Endothelial cell of umbilical vein (primary cell): Measurements from ENCODE around the gene ERN2. TPM values are rescaled to one million over a fixed set of nuclear protein-coding genes. Genes with fewer than 3 reads are reported as not detected.

ENCODE experiments used
- BruUV-seq: library from RNA; stranded (reverse); fragments of 400-500 nt; replicated peaks from 2 replicates; lab custom pipeline; 2021; lab: Mats Ljungman, UMichigan
- CTCF ChIA-PET: fragments of 300-600, 350-600 bp; sonication (Branson Sonifier 250); formaldehyde crosslinking; loops from one replicate; lab custom pipeline; 2021; ENCODE audit warnings: antibody characterized with exemption, inconsistent platforms; lab: Charles Lee
- POLR2A ChIA-PET: fragments of 300-600, 350-600 bp; sonication (Branson Sonifier 250); formaldehyde crosslinking; loops from one replicate; lab custom pipeline; 2021; ENCODE audit warnings: antibody characterized with exemption, inconsistent platforms; lab: Charles Lee
- DNase-seq: peaks from one replicate; pipeline ENCODE4 v3.0.0-alpha.2; 2011; ENCODE audit warnings: low read depth, low spot score
- FAIRE-seq: peaks from 2 replicates; lab custom pipeline; 2011; peaks lifted over from hg19 to GRCh38; lab: Jason Lieb, UNC
- H2AFZ ChIP-seq: 2 replicates; pipeline ENCODE4 v1.6.0; 2012; ENCODE audit warnings: low read depth, low read length, control low read depth, inconsistent platforms
- H3K27ac ChIP-seq: 2 replicates; pipeline ENCODE4 v1.5.1; 2011; ENCODE audit warnings: low read depth, mild to moderate bottlenecking, control low read depth, low read length, moderate library complexity; ENCODE audit not compliant: insufficient read depth
- H3K27me3 ChIP-seq, 2 experiments: 2 replicates each; pipeline versions ENCODE4 v1.6.0 to v1.6.1; 2011; ENCODE audit warnings: low read length in 2 of 2, mixed read lengths in 1 of 2; ENCODE audit not compliant: control insufficient read depth in 2 of 2, insufficient read depth in 2 of 2
- H3K36me3 ChIP-seq, 2 experiments: 2 replicates in 1 of 2; 3 replicates in 1 of 2; pipeline ENCODE4 v1.5.1; 2011; ENCODE audit warnings: low read length in 2 of 2, mild to moderate bottlenecking in 1 of 2, moderate library complexity in 1 of 2; ENCODE audit not compliant: control insufficient read depth in 2 of 2, insufficient read depth in 2 of 2; ENCODE audit errors: extremely low read depth in 1 of 2
- H3K4me1 ChIP-seq: 3 replicates; pipeline ENCODE4 v1.5.1; 2011; ENCODE audit warnings: mild to moderate bottlenecking, low read length; ENCODE audit not compliant: control insufficient read depth, insufficient read depth; ENCODE audit errors: extremely low read depth
- H3K4me2 ChIP-seq: 2 replicates; pipeline ENCODE4 v1.6.1; 2011; ENCODE audit warnings: low read length, control low read depth, mixed read lengths; ENCODE audit not compliant: insufficient read depth
- H3K4me3 ChIP-seq, 3 experiments: fragments of 200-600 bp in 1 of 3; sonication (generic), shearing (Covaris generic) in 1 of 3; replicated peaks in 1 of 3; 2 replicates each; pipeline ENCODE4 v1.5.1; 2011 to 2016; ENCODE audit warnings: control low read depth in 3 of 3, low read length in 3 of 3, mild to moderate bottlenecking in 2 of 3, inconsistent platforms in 1 of 3, low read depth in 1 of 3, moderate library complexity in 1 of 3; ENCODE audit not compliant: insufficient read depth in 1 of 3
- H3K79me2 ChIP-seq: 2 replicates; pipeline ENCODE4 v1.6.0; 2012; ENCODE audit warnings: low read length, inconsistent platforms; ENCODE audit not compliant: control insufficient read depth, insufficient read depth
- H3K9ac ChIP-seq: replicated peaks from 2 replicates; pipeline ENCODE3; 2011; ENCODE audit warnings: low read length, control low read depth; ENCODE audit not compliant: insufficient read depth; ENCODE audit errors: extremely low read depth
- H3K9me1 ChIP-seq: replicated peaks from 3 replicates; pipeline ENCODE4 v1.6.0; 2011; ENCODE audit warnings: mild to moderate bottlenecking, low read length; ENCODE audit not compliant: control insufficient read depth, insufficient read depth; ENCODE audit errors: extremely low read depth
- H3K9me3 ChIP-seq: replicated peaks from 2 replicates; pipeline ENCODE4 v1.5.1; 2012; ENCODE audit warnings: low read length, inconsistent platforms; ENCODE audit not compliant: control insufficient read depth, insufficient read depth
- H4K20me1 ChIP-seq: replicated peaks from 2 replicates; pipeline ENCODE3; 2011; ENCODE audit warnings: mild to moderate bottlenecking, low read length; ENCODE audit not compliant: control insufficient read depth, insufficient read depth; ENCODE audit errors: extremely low read depth
- EZH2 ChIP-seq: IDR thresholded peaks from 2 replicates; pipeline ENCODE4 v1.6.1; 2012; ENCODE audit warnings: borderline replicate concordance, low read depth, mild to moderate bottlenecking, moderate library complexity, low read length, inconsistent platforms; ENCODE audit not compliant: severe bottlenecking
- FOS ChIP-seq: IDR thresholded peaks from 2 replicates; pipeline ENCODE4 v1.6.1; 2011; ENCODE audit warnings: mild to moderate bottlenecking, low read length, moderate library complexity, borderline replicate concordance; ENCODE audit not compliant: insufficient read depth
- GATA2 ChIP-seq: IDR thresholded peaks from 2 replicates; pipeline ENCODE4 v1.7.0; 2011; ENCODE audit warnings: low read depth, mild to moderate bottlenecking, moderate library complexity, mixed read lengths, low read length; ENCODE audit not compliant: insufficient read length, insufficient read depth
- JUN ChIP-seq: IDR thresholded peaks from 2 replicates; pipeline ENCODE4 v1.6.1; 2011; ENCODE audit warnings: borderline replicate concordance, low read depth; ENCODE audit not compliant: insufficient read length, insufficient read depth
- MYC ChIP-seq: IDR thresholded peaks from one replicate; pipeline ENCODE4 v1.6.1; 2011; ENCODE audit warnings: mild to moderate bottlenecking, low read depth, low read length
- POLR2A ChIP-seq: IDR thresholded peaks from 2 replicates; pipeline ENCODE4 v1.6.1; 2012; ENCODE audit warnings: low read depth, mild to moderate bottlenecking, control low read depth, low read length
- POLR2AphosphoS5 ChIP-seq: IDR thresholded peaks from 2 replicates; pipeline ENCODE4 v1.6.1; 2012; ENCODE audit warnings: low read depth, mild to moderate bottlenecking, control low read depth, low read length, moderate library complexity; ENCODE audit not compliant: insufficient read depth
- dilution Hi-C: fragments of 300-500 bp; cut with MboI; formaldehyde crosslinking; loops from one replicate; pipeline ENCODE4 v1.15.0; 2019; ENCODE audit warnings: low sequenced_read_pairs; ENCODE audit not compliant: extremely low pct_ligation_motif_present
- intact Hi-C: fragments of 100-400 bp; cut with micrococcal nuclease; formaldehyde crosslinking; loops from one replicate; pipeline ENCODE4 v1.10.0; 2022
- polyA plus RNA-seq, 4 experiments: library from polyadenylated mRNA; depleted of rRNA in 3 of 4; stranded (reverse) in 3 of 4; unstranded in 1 of 4; fragments of >200 nt; gene quantifications; 2 replicates each; pipeline versions ENCODE4 v1.2.1 to v1.2.3, GENCODE V29; 2011 to 2012; ENCODE audit warnings: missing spikeins in 1 of 4
- total RNA-seq: library from RNA; stranded (reverse); gene quantifications from 2 replicates; pipeline ENCODE4 v1.2.3, GENCODE V29; 2021
- TF ChIP-seq, protein P1 (sequence below): IDR thresholded peaks from 2 replicates; pipeline ENCODE4 v1.6.1; 2011; ENCODE audit not compliant: insufficient read depth, insufficient read length
- TF ChIP-seq, protein P2 (sequence below), 2 donors: IDR thresholded peaks; 1 replicate in 1 of 2; 2 replicates in 1 of 2; pipeline ENCODE4 v1.5.1; 2011; ENCODE audit warnings: low read length in 2 of 2, mild to moderate bottlenecking in 2 of 2, moderate library complexity in 2 of 2, control low read depth in 1 of 2, inconsistent platforms in 1 of 2, low read depth in 1 of 2; ENCODE audit not compliant: insufficient read depth in 1 of 2; ENCODE audit errors: extremely low read depth in 1 of 2

ERN2 gene
- total and polyA plus RNA-seq, 2 donors (not counting 3 experiments of a cell fraction or from before 2014, with no cell fraction given) = 0.15 TPM; not detected in 1

DNA sequence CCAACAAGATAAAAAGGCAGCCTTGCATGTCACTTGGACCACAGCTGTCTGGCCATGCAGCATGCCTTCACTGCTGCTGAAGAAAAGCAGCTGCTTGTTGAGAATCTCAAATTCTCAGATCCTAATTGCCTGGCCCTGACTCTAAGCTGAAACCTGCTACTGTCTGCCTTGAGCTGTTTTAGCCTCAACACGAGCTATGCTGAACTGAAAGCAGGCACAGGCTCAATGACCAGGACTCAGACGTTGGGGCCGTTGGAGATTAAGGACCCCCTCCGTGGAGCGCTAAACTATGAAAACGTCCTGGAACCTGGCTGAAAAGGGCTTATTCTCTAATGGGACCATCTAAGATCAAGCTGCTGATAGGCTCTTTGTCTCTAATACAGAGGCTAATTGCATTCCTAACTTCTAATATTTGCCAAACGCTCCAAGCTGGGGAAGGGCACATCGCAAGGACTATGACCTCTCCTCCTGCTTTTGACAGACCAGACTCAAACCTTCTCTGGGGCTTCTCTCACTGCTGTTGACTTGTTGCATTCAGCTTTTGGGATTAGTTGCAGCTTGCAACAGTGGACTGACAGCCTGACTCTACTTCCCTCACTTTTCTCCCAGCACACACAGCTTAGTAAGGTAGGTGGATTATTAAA, 38.9 kb downstream of the ERN2 start:
- Histone ChIP-seq H3K36me3 (peaks cover 16 to 30% of the 10 kb centered on the region in 2 experiments), H3K9me3 (no peaks in the 10 kb centered on the region), H2AFZ (no peak overlapping the region), H3K79me2 (peaks cover 9% of the 10 kb centered on the region), H4K20me1 (no peaks in the 10 kb centered on the region), H3K9ac (no peak overlapping the region), H3K4me2 (no peak overlapping the region), H3K4me3 (no peak overlapping the region), H3K27me3 (no peaks in the 10 kb centered on the region), H3K4me1 (peaks cover 17% of the 10 kb centered on the region), H3K9me1 (no peaks in the 10 kb centered on the region), H3K27ac (no peak overlapping the region)
- intact Hi-C loops = no loop called here
- FAIRE-seq (no peak), DNase-seq (no peak)
- POLR2A ChIA-PET = no interaction called here
- no peak for TF ChIP-seq GATA2
- TF ChIP-seq FOS = no peak
- no peak for TF ChIP-seq MYC
- no peak for TF ChIP-seq EZH2
- TF ChIP-seq POLR2A = no peak
- no peak for TF ChIP-seq JUN
- TF ChIP-seq, protein P1, sequence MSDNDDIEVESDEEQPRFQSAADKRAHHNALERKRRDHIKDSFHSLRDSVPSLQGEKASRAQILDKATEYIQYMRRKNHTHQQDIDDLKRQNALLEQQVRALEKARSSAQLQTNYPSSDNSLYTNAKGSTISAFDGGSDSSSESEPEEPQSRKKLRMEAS = no peak
- no peak for TF ChIP-seq POLR2AphosphoS5
- TF ChIP-seq, protein P2, sequence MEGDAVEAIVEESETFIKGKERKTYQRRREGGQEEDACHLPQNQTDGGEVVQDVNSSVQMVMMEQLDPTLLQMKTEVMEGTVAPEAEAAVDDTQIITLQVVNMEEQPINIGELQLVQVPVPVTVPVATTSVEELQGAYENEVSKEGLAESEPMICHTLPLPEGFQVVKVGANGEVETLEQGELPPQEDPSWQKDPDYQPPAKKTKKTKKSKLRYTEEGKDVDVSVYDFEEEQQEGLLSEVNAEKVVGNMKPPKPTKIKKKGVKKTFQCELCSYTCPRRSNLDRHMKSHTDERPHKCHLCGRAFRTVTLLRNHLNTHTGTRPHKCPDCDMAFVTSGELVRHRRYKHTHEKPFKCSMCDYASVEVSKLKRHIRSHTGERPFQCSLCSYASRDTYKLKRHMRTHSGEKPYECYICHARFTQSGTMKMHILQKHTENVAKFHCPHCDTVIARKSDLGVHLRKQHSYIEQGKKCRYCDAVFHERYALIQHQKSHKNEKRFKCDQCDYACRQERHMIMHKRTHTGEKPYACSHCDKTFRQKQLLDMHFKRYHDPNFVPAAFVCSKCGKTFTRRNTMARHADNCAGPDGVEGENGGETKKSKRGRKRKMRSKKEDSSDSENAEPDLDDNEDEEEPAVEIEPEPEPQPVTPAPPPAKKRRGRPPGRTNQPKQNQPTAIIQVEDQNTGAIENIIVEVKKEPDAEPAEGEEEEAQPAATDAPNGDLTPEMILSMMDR (IDR thresholded peaks at IDR 0.05; ENCODE audit: extremely low read depth in 1 of 2, insufficient read depth in 1 of 2, low read depth in 1 of 2, low read length in 2 of 2) = no peak
- CTCF ChIA-PET = interaction anchor here (1.3 to 1.6 kb wide), 2 partner anchors 19 to 336 kb away, joined by 3 read pairs; no protein-coding TSS in a partner anchor
- BruUV-seq = no TSS peak
- dilution Hi-C loops = no loop called here
